NT2/D1 (cell line): ENCODE data around the gene KCNG1.

Experiments used
- DNase-seq: peaks from one replicate; pipeline ENCODE4 v3.0.0-alpha.2; 2011; ENCODE audit warnings: low read depth, low spot score
- H3K27me3 ChIP-seq: 2 replicates; pipeline ENCODE4 v1.6.0; 2011; ENCODE audit warnings: mild to moderate bottlenecking; ENCODE audit not compliant: insufficient read length, insufficient read depth
- H3K36me3 ChIP-seq: 2 replicates; pipeline ENCODE4 v1.6.1; 2011; ENCODE audit warnings: mild to moderate bottlenecking, low read length, mixed read lengths; ENCODE audit not compliant: insufficient read depth, insufficient read length
- H3K4me1 ChIP-seq: 2 replicates; pipeline ENCODE4 v1.5.1; 2011; ENCODE audit not compliant: insufficient read depth, insufficient read length
- H3K4me3 ChIP-seq: 2 replicates; pipeline ENCODE4 v1.5.1; 2011; ENCODE audit warnings: low read depth; ENCODE audit not compliant: insufficient read length
- H3K9ac ChIP-seq: 2 replicates; pipeline ENCODE4 v1.6.0; 2011; ENCODE audit warnings: low read depth; ENCODE audit not compliant: insufficient read length
- H3K9me3 ChIP-seq: 2 replicates; pipeline ENCODE4 v1.5.1; 2011; ENCODE audit warnings: mild to moderate bottlenecking, low read length; ENCODE audit not compliant: insufficient read depth
- SUZ12 ChIP-seq: IDR thresholded peaks from 2 replicates; pipeline ENCODE4 v1.6.1; 2011; ENCODE audit not compliant: insufficient read length, insufficient read depth; ENCODE audit errors: extremely low read depth
- YY1 ChIP-seq: IDR thresholded peaks from 2 replicates; pipeline ENCODE4 v1.6.1; 2011; ENCODE audit not compliant: insufficient read length, insufficient read depth
- ZNF274 ChIP-seq: IDR thresholded peaks from 2 replicates; pipeline ENCODE4 v1.6.1; 2011; ENCODE audit warnings: mild to moderate bottlenecking, low read depth, low read length

KCNG1 gene

GRCh38 chr20:50993876-50994275 lies 29.0 kb downstream of the KCNG1 start:
- TF ChIP-seq ZNF274 (no peak), YY1 (no peak), SUZ12 (no peak)
- DNase-seq, result no peak
- no peaks in the 10 kb centered on the region for H3K36me3 ChIP-seq
- H3K9me3 ChIP-seq, result peaks cover 9% of the 10 kb centered on the region; the same call in 1 of the 2 replicates
- H3K4me1 ChIP-seq, result peaks cover 7% of the 10 kb centered on the region
- H3K27me3 ChIP-seq, result no peaks in the 10 kb centered on the region
- no peak overlapping the region for H3K9ac ChIP-seq
- H3K4me3 ChIP-seq, result no peak overlapping the region

GRCh38 chr20:50992733-50993457 lies 30.0 kb downstream of the KCNG1 start:
- DNase-seq, result peak; percentile 91
- H3K36me3 ChIP-seq, result no peaks in the 10 kb centered on the region
- TF ChIP-seq SUZ12, result no peak
- TF ChIP-seq YY1, result no peak
- no peak for TF ChIP-seq ZNF274
- H3K9ac ChIP-seq, result peak overlapping the region; percentile 22
- peaks cover 9% of the 10 kb centered on the region; the same call in 1 of the 2 replicates for H3K9me3 ChIP-seq
- peaks cover 7% of the 10 kb centered on the region for H3K4me1 ChIP-seq
- H3K4me3 ChIP-seq, result no peak overlapping the region
- H3K27me3 ChIP-seq, result no peaks in the 10 kb centered on the region

- TF ChIP-seq YY1 (no peak), SUZ12 (no peak), ZNF274 (no peak)
- Histone ChIP-seq H3K4me1 (peaks cover 7% of the 10 kb centered on the region), H3K9ac (peak overlapping the region; percentile 22), H3K36me3 (no peaks in the 10 kb centered on the region), H3K9me3 (peaks cover 9% of the 10 kb centered on the region; the same call in 1 of the 2 replicates), H3K27me3 (no peaks in the 10 kb centered on the region), H3K4me3 (no peak overlapping the region)
- DNase-seq, result peak; percentile 65
These were observed 30.6 kb downstream of the KCNG1 start for GRCh38 chr20:50992336-50992732.

GRCh38 chr20:50991076-50991475 lies 31.8 kb downstream of the KCNG1 start:
- peak overlapping the region; percentile 24 for H3K9ac ChIP-seq

GRCh38 chr20:50987493-50988210 lies 35.3 kb downstream of the KCNG1 start:
- Histone ChIP-seq H3K4me3 (no peak overlapping the region), H3K9me3 (no peaks in the 10 kb centered on the region), H3K4me1 (peaks cover 3% of the 10 kb centered on the region), H3K9ac (no peak overlapping the region), H3K36me3 (no peaks in the 10 kb centered on the region), H3K27me3 (no peaks in the 10 kb centered on the region)
- DNase-seq, result peak; percentile 89
- TF ChIP-seq ZNF274, result no peak
- TF ChIP-seq SUZ12, result no peak
- TF ChIP-seq YY1, result no peak

More at GRCh38 chr20:50991076-50991475, 31.8 kb downstream of the KCNG1 start:
- Histone ChIP-seq H3K4me1 (peaks cover 3% of the 10 kb centered on the region), H3K36me3 (no peaks in the 10 kb centered on the region), H3K9me3 (peaks cover 9% of the 10 kb centered on the region; the same call in 1 of the 2 replicates), H3K4me3 (no peak overlapping the region), H3K27me3 (no peaks in the 10 kb centered on the region)
- no peak for TF ChIP-seq YY1
- TF ChIP-seq SUZ12, result no peak
- peak; percentile 42 for DNase-seq

- no peak for DNase-seq
- TF ChIP-seq ZNF274 (no peak), YY1 (no peak), SUZ12 (no peak)
- no peaks in the 10 kb centered on the region for H3K27me3 ChIP-seq
- H3K9me3 ChIP-seq, result no peaks in the 10 kb centered on the region
- no peaks in the 10 kb centered on the region for H3K36me3 ChIP-seq
- peaks cover 7% of the 10 kb centered on the region for H3K4me1 ChIP-seq
- no peak overlapping the region for H3K4me3 ChIP-seq
- H3K9ac ChIP-seq, result no peak overlapping the region
These were observed 39.6 kb downstream of the KCNG1 start for GRCh38 chr20:50983321-50983720.

GRCh38 chr20:50982363-50982762 lies 40.5 kb downstream of the KCNG1 start:
- TF ChIP-seq YY1 (no peak), SUZ12 (no peak), ZNF274 (no peak)
- no peak overlapping the region for H3K9ac ChIP-seq
- no peak for DNase-seq
- H3K4me3 ChIP-seq, result no peak overlapping the region
- no peaks in the 10 kb centered on the region for H3K36me3 ChIP-seq
- H3K9me3 ChIP-seq, result no peaks in the 10 kb centered on the region
- H3K4me1 ChIP-seq, result peaks cover 7% of the 10 kb centered on the region
- no peaks in the 10 kb centered on the region for H3K27me3 ChIP-seq
